ENCODE measurements around the gene ATP6V0D1.

- TF ChIP-seq, protein P1, sequence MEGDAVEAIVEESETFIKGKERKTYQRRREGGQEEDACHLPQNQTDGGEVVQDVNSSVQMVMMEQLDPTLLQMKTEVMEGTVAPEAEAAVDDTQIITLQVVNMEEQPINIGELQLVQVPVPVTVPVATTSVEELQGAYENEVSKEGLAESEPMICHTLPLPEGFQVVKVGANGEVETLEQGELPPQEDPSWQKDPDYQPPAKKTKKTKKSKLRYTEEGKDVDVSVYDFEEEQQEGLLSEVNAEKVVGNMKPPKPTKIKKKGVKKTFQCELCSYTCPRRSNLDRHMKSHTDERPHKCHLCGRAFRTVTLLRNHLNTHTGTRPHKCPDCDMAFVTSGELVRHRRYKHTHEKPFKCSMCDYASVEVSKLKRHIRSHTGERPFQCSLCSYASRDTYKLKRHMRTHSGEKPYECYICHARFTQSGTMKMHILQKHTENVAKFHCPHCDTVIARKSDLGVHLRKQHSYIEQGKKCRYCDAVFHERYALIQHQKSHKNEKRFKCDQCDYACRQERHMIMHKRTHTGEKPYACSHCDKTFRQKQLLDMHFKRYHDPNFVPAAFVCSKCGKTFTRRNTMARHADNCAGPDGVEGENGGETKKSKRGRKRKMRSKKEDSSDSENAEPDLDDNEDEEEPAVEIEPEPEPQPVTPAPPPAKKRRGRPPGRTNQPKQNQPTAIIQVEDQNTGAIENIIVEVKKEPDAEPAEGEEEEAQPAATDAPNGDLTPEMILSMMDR (conservative IDR thresholded peaks at IDR 0.05 in 1 of 2, IDR thresholded peaks at IDR 0.05 in 1 of 2; ENCODE audit: extremely low read depth in 1 of 2, insufficient read depth in 1 of 2, low read depth in 1 of 2, low read length in 2 of 2) = no peak
- no peak for TF ChIP-seq EZH2 (IDR thresholded peaks at IDR 0.05; ENCODE audit: borderline replicate concordance, low read length)
Measured at GRCh38 chr16:67474551-67475455, 6.2 kb downstream of the ATP6V0D1 start.

Measured in mammary epithelial cell (primary cell).